Measurements from ENCODE around the gene TMEM260. TPM values are rescaled to one million over a fixed set of nuclear protein-coding genes. Genes with fewer than 3 reads are reported as not detected.
"Not testable (repeated sequence)": the region's sequence is repeated elsewhere in the genome, so short reads cannot be mapped to it uniquely, and the experiment has no call there.

TMEM260 gene
- total RNA-seq, 6 donors from 2014 or later: 6.7 to 27.2 (median 20.1) TPM

GRCh38 chr14:56694609-56695008 lies 115.0 kb downstream of the TMEM260 start:
- no peak overlapping the region for H3K4me3 ChIP-seq
- whole genome bisulfite sequencing, 2 donors: 84% methylated on average over 2 to 3 of the region's 3 CpGs

GRCh38 chr14:56695216-56695615 lies 115.6 kb downstream of the TMEM260 start:
- not testable (repeated sequence) for H3K27ac ChIP-seq; H3K27me3 ChIP-seq; DNase-seq; H3K4me1 ChIP-seq; H3K9me3 ChIP-seq; H3K4me3 ChIP-seq; ATAC-seq (ENCODE audit: low FRiP score in 2 of 2); H3K36me3 ChIP-seq
- WGBS, 2 donors: 69 to 77% methylated on average over 6 to 9 of the region's 9 CpGs

More at GRCh38 chr14:56694609-56695008, 115.0 kb downstream of the TMEM260 start:
- no peak for DNase-seq
- Histone ChIP-seq H3K27ac (no peak overlapping the region), H3K27me3 (no peaks in the 10 kb centered on the region), H3K36me3 (no peaks in the 10 kb centered on the region), H3K4me1 (no peaks in the 10 kb centered on the region), H3K9me3 (no peaks in the 10 kb centered on the region)
- ATAC-seq (ENCODE audit: low FRiP score in 2 of 2): no peak
- TF ChIP-seq EP300 (IDR thresholded peaks at IDR 0.05) (no peak), POLR2AphosphoS5 (IDR thresholded peaks at IDR 0.05) (no peak), CTCF (IDR thresholded peaks at IDR 0.05) (no peak), POLR2A (IDR thresholded peaks at IDR 0.05) (no peak)

Other genes starting within 250 kb of the TMEM260 start
- not detected for gene OTX2, start 230.7 kb downstream of the TMEM260 start, total RNA-seq